WERI-Rb-1 (cell line): ENCODE measurements around the gene PTPRM.

Experiments used
- DNase-seq: peaks from one replicate; pipeline ENCODE4 v3.0.0-alpha.2; 2020
- H3K27ac ChIP-seq: fragments of 250-450 bp; sonication (Bioruptor Pico); 2 replicates; pipeline ENCODE4 v1.5.1; 2020; ENCODE audit warnings: mild to moderate bottlenecking, moderate library complexity
- H3K27me3 ChIP-seq: fragments of 250-450 bp; sonication (Bioruptor Pico); 2 replicates; pipeline ENCODE4 v1.5.1; 2021; ENCODE audit warnings: mild to moderate bottlenecking, low read depth, moderate library complexity; ENCODE audit not compliant: insufficient read depth, severe bottlenecking
- H3K36me3 ChIP-seq: fragments of 250-450 bp; sonication (Bioruptor Pico); 2 replicates; pipeline ENCODE4 v1.5.1; 2020; ENCODE audit warnings: mild to moderate bottlenecking, moderate library complexity
- H3K4me3 ChIP-seq: 2 replicates; pipeline ENCODE4 v1.5.1; 2011; ENCODE audit warnings: low read depth, mild to moderate bottlenecking, control low read depth, low read length
- H3K9me3 ChIP-seq: fragments of 250-450 bp; sonication (Bioruptor Pico); 2 replicates; pipeline ENCODE4 v1.5.1; 2021; ENCODE audit warnings: mild to moderate bottlenecking, moderate library complexity; ENCODE audit not compliant: severe bottlenecking
- CTCF ChIP-seq: IDR thresholded peaks from 2 replicates; pipeline ENCODE4 v1.5.1; 2011; ENCODE audit warnings: low read depth, mild to moderate bottlenecking, control low read depth, inconsistent platforms, low read length

Gene PTPRM

GRCh38 chr18:8450013-8450412, 882.9 kb downstream of the PTPRM start:
- peak; percentile 20 for DNase-seq
- Histone ChIP-seq H3K27me3 (no peaks in the 10 kb centered on the region), H3K4me3 (no peak overlapping the region), H3K36me3 (no peaks in the 10 kb centered on the region), H3K27ac (no peak overlapping the region), H3K9me3 (no peaks in the 10 kb centered on the region)
- peak; percentile 75 for TF ChIP-seq CTCF

DNA sequence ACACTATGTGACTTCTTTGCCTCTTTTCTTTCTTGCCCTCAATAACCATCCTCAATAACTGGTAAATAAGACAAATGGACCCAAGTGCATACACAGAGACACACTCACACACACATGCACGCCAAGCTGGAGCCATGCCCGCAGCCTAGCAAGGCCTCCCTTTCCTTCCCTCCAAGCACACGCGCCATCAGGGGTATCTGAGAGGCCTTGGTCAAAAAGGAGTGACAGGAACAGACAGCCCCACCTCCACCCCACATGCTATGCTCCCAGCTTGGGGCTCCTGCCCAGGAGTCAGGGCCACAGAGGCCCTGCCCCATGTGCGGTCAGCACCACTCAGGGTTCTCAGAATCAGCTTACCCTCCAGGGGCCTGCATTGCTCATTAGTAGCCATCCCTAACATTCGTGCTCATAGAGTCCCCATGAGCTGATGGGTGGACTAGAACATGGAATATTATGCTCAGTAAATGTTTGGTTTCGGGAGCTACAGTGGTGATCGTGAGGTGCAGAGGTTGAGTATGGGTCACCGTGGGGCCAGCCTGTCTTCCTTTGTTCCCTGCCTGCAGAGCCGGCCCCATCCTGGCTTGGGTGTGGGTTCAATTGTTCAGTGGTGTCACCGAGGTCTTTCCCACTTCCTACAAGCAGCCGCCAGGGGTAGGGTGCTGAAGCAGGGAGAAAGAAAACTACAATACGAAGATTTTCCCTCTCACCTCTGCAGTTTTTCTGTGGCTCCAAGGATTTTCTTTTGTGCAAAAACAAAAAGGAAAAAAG, 884.0 kb downstream of the PTPRM start:
- TF ChIP-seq CTCF = no peak
- Histone ChIP-seq H3K9me3 (no peaks in the 10 kb centered on the region), H3K4me3 (no peak overlapping the region), H3K27ac (no peak overlapping the region), H3K27me3 (no peaks in the 10 kb centered on the region), H3K36me3 (no peaks in the 10 kb centered on the region)
- no peak for DNase-seq

GRCh38 chr18:8453528-8453927, 886.4 kb downstream of the PTPRM start:
- Histone ChIP-seq H3K27ac (no peak overlapping the region), H3K36me3 (no peaks in the 10 kb centered on the region), H3K4me3 (no peak overlapping the region), H3K27me3 (no peaks in the 10 kb centered on the region), H3K9me3 (no peaks in the 10 kb centered on the region)
- no peak for DNase-seq
- TF ChIP-seq CTCF = no peak

GRCh38 chr18:8454136-8454535, 887.0 kb downstream of the PTPRM start:
- Histone ChIP-seq H3K36me3 (no peaks in the 10 kb centered on the region), H3K27me3 (no peaks in the 10 kb centered on the region), H3K27ac (no peak overlapping the region), H3K4me3 (no peak overlapping the region), H3K9me3 (no peaks in the 10 kb centered on the region)
- DNase-seq = no peak
- no peak for TF ChIP-seq CTCF

GRCh38 chr18:8455661-8456614, 888.8 kb downstream of the PTPRM start:
- H3K4me3 ChIP-seq = no peak overlapping the region
- no peak overlapping the region for H3K27ac ChIP-seq
- H3K9me3 ChIP-seq = no peaks in the 10 kb centered on the region
- no peaks in the 10 kb centered on the region for H3K27me3 ChIP-seq
- H3K36me3 ChIP-seq = no peaks in the 10 kb centered on the region
- TF ChIP-seq CTCF = no peak
- DNase-seq = no peak
